Hypothalamus (tissue), 51 donors: ENCODE data around the gene TEAD1.

ENCODE experiments used
- DNase-seq, 51 donors: peaks; one replicate each; lab custom pipeline; 2025; lab: John Stamatoyannopoulos, UW

TEAD1 gene

GRCh38 chr11:12684816-12685215 is 10.6 kb downstream of the TEAD1 start:
- no peak for DNase-seq

GRCh38 chr11:12685229-12685628 is 11.0 kb downstream of the TEAD1 start:
- DNase-seq = no peak

GRCh38 chr11:12686246-12687060 is 12.2 kb downstream of the TEAD1 start:
- DNase-seq = no peak

- DNase-seq = no peak
Measured at GRCh38 chr11:12687216-12687623, 13.0 kb downstream of the TEAD1 start.

- no peak for DNase-seq
Measured at GRCh38 chr11:12687740-12688139, 13.5 kb downstream of the TEAD1 start.

- no peak for DNase-seq
Measured at GRCh38 chr11:12689029-12689755, 15.0 kb downstream of the TEAD1 start.

- DNase-seq = no peak
Measured at GRCh38 chr11:12690663-12691062, 16.4 kb downstream of the TEAD1 start.

- DNase-seq = peak in 1 of 51 donors; percentile 8
Measured at GRCh38 chr11:12691473-12691872, 17.3 kb downstream of the TEAD1 start.

- DNase-seq = peak in 40 of 51 donors; percentile 5 to 83 (median 58)
Measured at GRCh38 chr11:12692229-12693075, 18.2 kb downstream of the TEAD1 start.

- DNase-seq = no peak
Measured at GRCh38 chr11:12693094-12693478, 18.9 kb downstream of the TEAD1 start.

GRCh38 chr11:12693479-12694182 is 19.4 kb downstream of the TEAD1 start:
- DNase-seq = peak in 25 of 51 donors; percentile 7 to 48 (median 22)

GRCh38 chr11:12694183-12694531 is 19.9 kb downstream of the TEAD1 start:
- no peak for DNase-seq

GRCh38 chr11:12695221-12695794 is 21.1 kb downstream of the TEAD1 start:
- DNase-seq = no peak

- DNase-seq = no peak
Measured at GRCh38 chr11:12695873-12696272, 21.7 kb downstream of the TEAD1 start.

GRCh38 chr11:12696911-12697581 is 22.8 kb downstream of the TEAD1 start:
- DNase-seq = no peak

GRCh38 chr11:12698048-12698447 is 23.8 kb downstream of the TEAD1 start:
- DNase-seq = no peak

- DNase-seq = no peak
Measured at GRCh38 chr11:12701811-12702592, 27.8 kb downstream of the TEAD1 start.

GRCh38 chr11:12702999-12703453 is 28.8 kb downstream of the TEAD1 start:
- DNase-seq = no peak

- DNase-seq = no peak
Measured at GRCh38 chr11:12704049-12704448, 29.8 kb downstream of the TEAD1 start.
